Measurements from ENCODE around the gene ISLR2. TPM values are rescaled to one million over a fixed set of nuclear protein-coding genes. Genes with fewer than 3 reads are reported as not detected.

ISLR2 gene
- total RNA-seq, 1 experiment from 2014 or later, result 8.9 TPM

GRCh38 chr15:74180881-74181602, 50.7 kb downstream of the ISLR2 start:
- Mint-ChIP-seq H3K4me3 (no peak overlapping the region), H3K4me1 (peaks cover 28% of the 10 kb centered on the region), H3K27ac (no peak overlapping the region), H3K27me3 (ENCODE audit: low read depth) (no peaks in the 10 kb centered on the region; the same call in 1 of the 2 replicates), H3K36me3 (peaks cover 8% of the 10 kb centered on the region; the same call in 1 of the 2 replicates), H3K9me3 (no peaks in the 10 kb centered on the region)
- ChIA-PET CTCF (interaction anchor here (0.6 to 1.6 kb wide), 2 partner anchors 128 to 706 kb away, joined by 3 to 4 read pairs; no protein-coding TSS in a partner anchor), POLR2A (no interaction called here)
- TF ChIP-seq, protein P1, sequence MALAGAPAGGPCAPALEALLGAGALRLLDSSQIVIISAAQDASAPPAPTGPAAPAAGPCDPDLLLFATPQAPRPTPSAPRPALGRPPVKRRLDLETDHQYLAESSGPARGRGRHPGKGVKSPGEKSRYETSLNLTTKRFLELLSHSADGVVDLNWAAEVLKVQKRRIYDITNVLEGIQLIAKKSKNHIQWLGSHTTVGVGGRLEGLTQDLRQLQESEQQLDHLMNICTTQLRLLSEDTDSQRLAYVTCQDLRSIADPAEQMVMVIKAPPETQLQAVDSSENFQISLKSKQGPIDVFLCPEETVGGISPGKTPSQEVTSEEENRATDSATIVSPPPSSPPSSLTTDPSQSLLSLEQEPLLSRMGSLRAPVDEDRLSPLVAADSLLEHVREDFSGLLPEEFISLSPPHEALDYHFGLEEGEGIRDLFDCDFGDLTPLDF (CRISPR knock-in tag; IDR thresholded peaks at IDR 0.05), result no peak
- TF ChIP-seq, protein P2, sequence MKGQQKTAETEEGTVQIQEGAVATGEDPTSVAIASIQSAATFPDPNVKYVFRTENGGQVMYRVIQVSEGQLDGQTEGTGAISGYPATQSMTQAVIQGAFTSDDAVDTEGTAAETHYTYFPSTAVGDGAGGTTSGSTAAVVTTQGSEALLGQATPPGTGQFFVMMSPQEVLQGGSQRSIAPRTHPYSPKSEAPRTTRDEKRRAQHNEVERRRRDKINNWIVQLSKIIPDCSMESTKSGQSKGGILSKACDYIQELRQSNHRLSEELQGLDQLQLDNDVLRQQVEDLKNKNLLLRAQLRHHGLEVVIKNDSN (CRISPR knock-in tag; IDR thresholded peaks at IDR 0.05), result no peak
- TF ChIP-seq KAT7 (CRISPR knock-in tag; IDR thresholded peaks at IDR 0.05; ENCODE audit: borderline replicate concordance) (no peak), ATF1 (CRISPR knock-in tag; IDR thresholded peaks at IDR 0.05) (no peak), CBFB (CRISPR knock-in tag; IDR thresholded peaks at IDR 0.05; ENCODE audit: low read depth) (no peak), MYBL2 (CRISPR knock-in tag; IDR thresholded peaks at IDR 0.05) (no peak), ZNF317 (CRISPR knock-in tag; IDR thresholded peaks at IDR 0.05; ENCODE audit: borderline replicate concordance, low read depth) (no peak)
- no peak for DNase-seq (ENCODE audit: low spot score)
- no peak for ATAC-seq

GRCh38 chr15:74182131-74182530, 51.7 kb downstream of the ISLR2 start:
- H3K4me3 Mint-ChIP-seq, result no peak overlapping the region
- TF ChIP-seq ZNF396 (CRISPR knock-in tag; IDR thresholded peaks at IDR 0.05; ENCODE audit: borderline replicate concordance) (no peak), ELF4 (CRISPR knock-in tag; IDR thresholded peaks at IDR 0.05; ENCODE audit: low read depth) (no peak), ZNF263 (CRISPR knock-in tag; IDR thresholded peaks at IDR 0.05; ENCODE audit: low read depth) (no peak), EMX1 (CRISPR knock-in tag; IDR thresholded peaks at IDR 0.05) (no peak)
- TF ChIP-seq, protein P3, sequence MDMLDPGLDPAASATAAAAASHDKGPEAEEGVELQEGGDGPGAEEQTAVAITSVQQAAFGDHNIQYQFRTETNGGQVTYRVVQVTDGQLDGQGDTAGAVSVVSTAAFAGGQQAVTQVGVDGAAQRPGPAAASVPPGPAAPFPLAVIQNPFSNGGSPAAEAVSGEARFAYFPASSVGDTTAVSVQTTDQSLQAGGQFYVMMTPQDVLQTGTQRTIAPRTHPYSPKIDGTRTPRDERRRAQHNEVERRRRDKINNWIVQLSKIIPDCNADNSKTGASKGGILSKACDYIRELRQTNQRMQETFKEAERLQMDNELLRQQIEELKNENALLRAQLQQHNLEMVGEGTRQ (CRISPR knock-in tag; IDR thresholded peaks at IDR 0.05), result no peak
- TF ChIP-seq, protein P4, sequence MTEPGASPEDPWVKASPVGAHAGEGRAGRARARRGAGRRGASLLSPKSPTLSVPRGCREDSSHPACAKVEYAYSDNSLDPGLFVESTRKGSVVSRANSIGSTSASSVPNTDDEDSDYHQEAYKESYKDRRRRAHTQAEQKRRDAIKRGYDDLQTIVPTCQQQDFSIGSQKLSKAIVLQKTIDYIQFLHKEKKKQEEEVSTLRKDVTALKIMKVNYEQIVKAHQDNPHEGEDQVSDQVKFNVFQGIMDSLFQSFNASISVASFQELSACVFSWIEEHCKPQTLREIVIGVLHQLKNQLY (CRISPR knock-in tag; IDR thresholded peaks at IDR 0.05), result no peak
- TF ChIP-seq, protein P5, sequence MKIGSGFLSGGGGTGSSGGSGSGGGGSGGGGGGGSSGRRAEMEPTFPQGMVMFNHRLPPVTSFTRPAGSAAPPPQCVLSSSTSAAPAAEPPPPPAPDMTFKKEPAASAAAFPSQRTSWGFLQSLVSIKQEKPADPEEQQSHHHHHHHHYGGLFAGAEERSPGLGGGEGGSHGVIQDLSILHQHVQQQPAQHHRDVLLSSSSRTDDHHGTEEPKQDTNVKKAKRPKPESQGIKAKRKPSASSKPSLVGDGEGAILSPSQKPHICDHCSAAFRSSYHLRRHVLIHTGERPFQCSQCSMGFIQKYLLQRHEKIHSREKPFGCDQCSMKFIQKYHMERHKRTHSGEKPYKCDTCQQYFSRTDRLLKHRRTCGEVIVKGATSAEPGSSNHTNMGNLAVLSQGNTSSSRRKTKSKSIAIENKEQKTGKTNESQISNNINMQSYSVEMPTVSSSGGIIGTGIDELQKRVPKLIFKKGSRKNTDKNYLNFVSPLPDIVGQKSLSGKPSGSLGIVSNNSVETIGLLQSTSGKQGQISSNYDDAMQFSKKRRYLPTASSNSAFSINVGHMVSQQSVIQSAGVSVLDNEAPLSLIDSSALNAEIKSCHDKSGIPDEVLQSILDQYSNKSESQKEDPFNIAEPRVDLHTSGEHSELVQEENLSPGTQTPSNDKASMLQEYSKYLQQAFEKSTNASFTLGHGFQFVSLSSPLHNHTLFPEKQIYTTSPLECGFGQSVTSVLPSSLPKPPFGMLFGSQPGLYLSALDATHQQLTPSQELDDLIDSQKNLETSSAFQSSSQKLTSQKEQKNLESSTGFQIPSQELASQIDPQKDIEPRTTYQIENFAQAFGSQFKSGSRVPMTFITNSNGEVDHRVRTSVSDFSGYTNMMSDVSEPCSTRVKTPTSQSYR (CRISPR knock-in tag; IDR thresholded peaks at IDR 0.05), result no peak
- TF ChIP-seq, protein P6, sequence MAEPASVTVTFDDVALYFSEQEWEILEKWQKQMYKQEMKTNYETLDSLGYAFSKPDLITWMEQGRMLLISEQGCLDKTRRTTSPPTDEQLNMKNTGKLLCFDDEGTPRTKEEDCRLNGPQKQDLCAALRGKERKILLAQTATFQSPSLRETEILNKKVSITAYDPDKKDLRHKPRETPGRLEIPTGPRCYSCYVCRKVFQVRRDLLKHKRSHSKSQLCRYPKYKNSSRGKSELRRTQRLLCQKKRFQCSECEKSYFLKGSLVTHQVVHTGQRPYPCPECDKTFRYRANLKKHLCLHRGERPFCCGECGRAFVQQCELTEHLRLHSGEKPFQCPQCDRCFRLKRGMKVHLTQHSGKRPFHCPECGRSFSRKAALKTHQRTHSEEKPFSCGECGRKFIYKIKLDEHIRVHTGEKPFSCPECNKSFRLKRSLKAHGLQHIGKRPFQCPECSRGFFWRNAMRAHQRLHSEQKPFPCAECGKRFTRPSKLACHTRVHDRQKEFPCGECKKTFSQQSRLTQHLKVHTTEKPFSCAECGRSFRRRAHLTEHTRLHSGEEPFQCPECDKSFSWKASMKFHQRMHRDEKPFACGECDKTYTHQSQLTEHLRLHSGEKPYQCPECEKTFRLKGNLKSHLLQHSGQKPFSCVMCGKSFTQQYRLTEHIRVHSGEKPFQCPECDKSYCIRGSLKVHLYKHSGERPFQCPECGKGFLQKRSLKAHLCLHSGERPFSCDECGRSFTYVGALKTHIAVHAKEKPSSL (CRISPR knock-in tag; conservative IDR thresholded peaks at IDR 0.05), result no peak
- H3K36me3 Mint-ChIP-seq, result peaks cover 8% of the 10 kb centered on the region; the same call in 1 of the 2 replicates
- no peaks in the 10 kb centered on the region; the same call in 1 of the 2 replicates for H3K27me3 Mint-ChIP-seq (ENCODE audit: low read depth)
- POLR2A ChIA-PET, result no interaction called here
- CTCF ChIA-PET, result interaction anchor here (1.6 kb wide), 1 partner anchor 127 kb away, joined by 4 read pairs; no protein-coding TSS in a partner anchor
- no peaks in the 10 kb centered on the region for H3K9me3 Mint-ChIP-seq
- no peak overlapping the region for H3K27ac Mint-ChIP-seq
- no peak for ATAC-seq
- no peak for DNase-seq (ENCODE audit: low spot score)
- H3K4me1 Mint-ChIP-seq, result peaks cover 17% of the 10 kb centered on the region

Measured in WTC11 (cell line).